Glutamatergic neuron (in vitro differentiated cells): ENCODE data around the gene BTBD17. TPM values are rescaled to one million over a fixed set of nuclear protein-coding genes. Genes with fewer than 3 reads are reported as not detected.

ENCODE experiments used
- DNase-seq: peaks from one replicate; pipeline ENCODE4 v3.0.0; 2022
- H3K27ac Mint-ChIP-seq: one replicate; pipeline ENCODE4 v1.8.0; 2020; ENCODE audit warnings: mild to moderate bottlenecking, mixed read lengths, inconsistent platforms; ENCODE audit not compliant: unreplicated experiment
- H3K27me3 Mint-ChIP-seq: one replicate; pipeline ENCODE4 v1.8.0; 2020; ENCODE audit warnings: mild to moderate bottlenecking, moderate library complexity, mixed read lengths, inconsistent platforms; ENCODE audit not compliant: unreplicated experiment
- H3K36me3 Mint-ChIP-seq: one replicate; pipeline ENCODE4 v1.8.0; 2020; ENCODE audit warnings: mild to moderate bottlenecking, mixed read lengths, inconsistent platforms; ENCODE audit not compliant: unreplicated experiment
- H3K4me1 Mint-ChIP-seq: one replicate; pipeline ENCODE4 v1.8.0; 2020; ENCODE audit warnings: mild to moderate bottlenecking, low read depth, mixed read lengths, inconsistent platforms; ENCODE audit not compliant: unreplicated experiment
- H3K4me3 Mint-ChIP-seq: one replicate; pipeline ENCODE4 v1.8.0; 2020; ENCODE audit warnings: mild to moderate bottlenecking, mixed read lengths, inconsistent platforms; ENCODE audit not compliant: unreplicated experiment
- H3K9me3 Mint-ChIP-seq: one replicate; pipeline ENCODE4 v1.8.0; 2020; ENCODE audit warnings: mild to moderate bottlenecking, moderate library complexity, mixed read lengths, inconsistent platforms; ENCODE audit not compliant: unreplicated experiment
- CTCF ChIP-seq: fragments of 200-600 bp; sonication (generic); IDR thresholded peaks from one replicate; pipeline ENCODE4 v1.5.0; 2021; ENCODE audit not compliant: partially characterized antibody, unreplicated experiment
- total RNA-seq: library from RNA; stranded (reverse); fragmentation: NEBNext Ultra II Directional; extraction: Animal tissue kit (Norgen Biotek cat#: 25700); gene quantifications from one replicate; pipeline ENCODE4 v1.2.1, GENCODE V29; 2021; ENCODE audit not compliant: unreplicated experiment

The BTBD17 gene
- total RNA-seq, 1 donor from 2014 or later, result 310 TPM

DNA sequence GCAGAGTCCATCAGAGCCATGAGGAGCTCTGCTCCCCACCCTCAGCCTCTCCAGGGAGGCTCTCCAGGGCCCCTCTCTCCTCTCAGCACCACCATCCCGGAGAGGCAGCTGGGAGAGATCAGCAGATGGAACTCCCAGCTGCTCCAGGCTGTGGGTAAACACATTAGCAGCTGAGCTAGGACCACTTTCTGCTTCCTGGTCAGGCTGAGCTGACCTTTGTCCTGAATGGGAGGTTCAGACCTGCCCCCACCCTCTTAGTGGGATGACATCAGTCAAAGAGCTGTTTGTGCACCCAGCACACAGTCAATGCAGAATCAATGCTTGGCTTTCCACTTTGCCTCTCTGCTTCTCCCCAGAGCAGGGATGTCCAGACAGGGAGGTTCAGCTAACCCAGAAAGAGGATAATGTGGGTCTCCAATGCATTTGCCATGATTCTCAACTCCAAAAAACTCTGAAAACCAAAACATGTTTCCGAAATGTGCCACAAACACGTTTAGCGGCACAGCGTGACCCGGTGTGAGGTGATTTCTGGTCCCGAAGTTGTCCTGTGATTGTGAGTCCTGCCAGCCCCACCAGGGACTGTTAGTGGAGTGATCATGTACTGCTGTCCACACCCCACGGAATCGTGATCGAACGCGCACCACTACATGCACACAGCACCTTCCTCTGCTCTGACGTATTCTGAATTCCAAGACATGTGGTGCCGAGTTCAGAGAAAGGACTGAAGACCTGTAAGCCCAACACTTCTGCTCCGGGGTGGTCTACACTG lies 12.4 kb upstream of the BTBD17 start:
- Mint-ChIP-seq H3K9me3 (peaks cover 15% of the 10 kb centered on the region), H3K4me3 (peak overlapping the region; percentile 67), H3K4me1 (peaks cover 35% of the 10 kb centered on the region), H3K27ac (peak overlapping the region; percentile 100), H3K27me3 (peaks cover 24% of the 10 kb centered on the region), H3K36me3 (no peaks in the 10 kb centered on the region)
- peak; percentile 87 for DNase-seq
- peak; percentile 23 for TF ChIP-seq CTCF

GRCh38 chr17:74372426-74372825 lies 10.8 kb upstream of the BTBD17 start:
- Mint-ChIP-seq H3K27me3 (peaks cover 26% of the 10 kb centered on the region), H3K4me3 (peak overlapping the region; percentile 43), H3K27ac (peak overlapping the region; percentile 100)

GRCh38 chr17:74371653-74372147 lies 10.0 kb upstream of the BTBD17 start:
- no peak for TF ChIP-seq CTCF
- Mint-ChIP-seq H3K36me3 (no peaks in the 10 kb centered on the region), H3K9me3 (peaks cover 15% of the 10 kb centered on the region), H3K27ac (no peak overlapping the region), H3K4me3 (no peak overlapping the region), H3K4me1 (peaks cover 40% of the 10 kb centered on the region), H3K27me3 (peaks cover 26% of the 10 kb centered on the region)
- no peak for DNase-seq

More at GRCh38 chr17:74372426-74372825, 10.8 kb upstream of the BTBD17 start:
- DNase-seq, result no peak
- Mint-ChIP-seq H3K36me3 (no peaks in the 10 kb centered on the region), H3K9me3 (peaks cover 15% of the 10 kb centered on the region), H3K4me1 (peaks cover 40% of the 10 kb centered on the region)
- no peak for TF ChIP-seq CTCF

- Mint-ChIP-seq H3K27me3 (peaks cover 26% of the 10 kb centered on the region), H3K9me3 (peaks cover 15% of the 10 kb centered on the region), H3K4me1 (peaks cover 34% of the 10 kb centered on the region), H3K4me3 (peak overlapping the region; percentile 90), H3K27ac (peak overlapping the region; percentile 96), H3K36me3 (no peaks in the 10 kb centered on the region)
- peak; percentile 9 for DNase-seq
- no peak for TF ChIP-seq CTCF
These were observed 8.2 kb upstream of the BTBD17 start for GRCh38 chr17:74369665-74370490.
